ENCODE data around the gene LIMCH1.
"Not testable (repeated sequence)": the region's sequence is repeated elsewhere in the genome, so short reads cannot be mapped to it uniquely, and the experiment has no call there.

LIMCH1 gene

DNA sequence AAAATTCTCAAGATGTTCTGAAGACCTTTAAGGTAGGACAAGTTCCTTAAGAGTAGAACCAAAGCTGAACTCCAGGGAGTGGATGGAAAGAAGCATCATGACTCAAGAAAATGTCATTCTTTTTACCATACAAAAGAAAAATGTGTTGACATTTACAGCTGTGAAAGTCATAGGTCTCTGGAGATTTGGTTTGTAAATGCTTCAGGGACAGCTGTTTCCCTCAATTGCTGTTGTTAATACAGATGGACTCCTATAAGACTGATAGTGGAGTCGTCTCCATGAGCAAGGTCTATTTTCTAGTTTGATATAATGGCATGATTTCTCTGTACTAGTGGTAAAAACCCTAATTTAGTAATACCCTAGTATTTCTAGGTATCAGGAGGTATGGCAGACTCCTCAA lies 108.9 kb downstream of the LIMCH1 start:
- DNase-seq, result no peak

GRCh38 chr4:41647383-41647782 lies 109.4 kb downstream of the LIMCH1 start:
- no peak for DNase-seq

GRCh38 chr4:41651150-41651549 lies 113.2 kb downstream of the LIMCH1 start:
- DNase-seq, result not testable (repeated sequence)

- no peak for DNase-seq
Observed at GRCh38 chr4:41652971-41653370, 115.0 kb downstream of the LIMCH1 start.

DNA sequence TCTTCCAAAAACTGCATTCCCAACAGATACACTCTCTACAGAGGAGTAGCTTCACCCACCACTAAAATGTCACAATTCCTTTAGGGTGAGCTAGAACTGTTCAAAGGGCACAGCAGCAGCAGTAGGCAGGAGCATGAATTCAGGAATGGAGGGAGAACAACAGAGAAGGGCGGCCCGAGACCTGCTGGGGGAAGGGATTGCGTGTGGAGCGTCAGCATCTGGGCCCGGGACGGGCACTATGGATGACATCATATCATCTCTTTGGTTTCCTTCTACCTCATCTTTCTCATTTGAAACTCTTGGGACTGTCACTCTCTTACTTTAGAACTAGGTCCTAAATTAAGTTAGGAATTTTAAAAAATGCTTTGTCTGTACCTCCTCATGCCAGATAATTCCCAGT lies 115.6 kb downstream of the LIMCH1 start:
- DNase-seq, result no peak

DNA sequence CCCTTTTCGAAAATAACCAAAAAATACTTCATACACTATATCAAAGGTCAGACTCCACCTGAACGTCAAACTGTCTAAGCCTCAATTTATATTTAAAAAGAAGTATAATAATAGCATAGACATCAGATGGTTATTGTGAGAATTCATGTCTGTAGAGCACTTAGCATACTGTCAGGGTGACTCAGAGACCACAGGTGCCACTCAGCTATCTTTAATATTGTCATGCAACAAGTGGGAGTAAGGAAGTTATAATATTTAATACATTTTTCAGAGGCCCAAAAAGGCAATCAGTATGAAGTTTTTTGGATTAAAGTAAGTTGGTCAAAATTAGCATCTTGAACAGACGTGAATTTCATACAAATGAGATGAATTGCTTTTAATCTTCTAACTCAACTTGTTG lies 117.2 kb downstream of the LIMCH1 start:
- no peak for DNase-seq

- DNase-seq, result no peak
Observed at GRCh38 chr4:41656106-41656505, 118.1 kb downstream of the LIMCH1 start.

GRCh38 chr4:41656572-41657520 lies 118.9 kb downstream of the LIMCH1 start:
- DNase-seq, result no peak

- DNase-seq, result no peak
Observed at GRCh38 chr4:41657561-41657960, 119.6 kb downstream of the LIMCH1 start.

GRCh38 chr4:41658163-41658562 lies 120.2 kb downstream of the LIMCH1 start:
- no peak for DNase-seq

DNA sequence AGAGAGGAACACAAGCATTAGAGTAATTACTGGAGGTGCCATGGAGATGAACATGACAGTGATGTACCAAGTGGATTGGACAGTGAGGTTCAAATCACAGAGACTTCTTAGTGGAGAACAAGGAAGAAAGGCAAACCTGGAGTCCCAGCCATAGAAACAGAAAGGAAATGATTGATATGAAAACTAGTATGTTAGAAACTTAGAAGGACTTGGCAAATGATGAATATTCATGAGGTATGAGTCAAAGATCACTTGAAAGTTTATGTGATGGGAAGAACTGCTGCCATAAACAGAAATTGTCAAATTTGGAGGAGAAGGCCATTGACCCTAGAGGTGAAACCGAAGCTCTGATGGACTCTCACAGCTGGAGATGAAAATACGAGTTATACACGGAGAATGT lies 122.4 kb downstream of the LIMCH1 start:
- DNase-seq, result no peak

DNA sequence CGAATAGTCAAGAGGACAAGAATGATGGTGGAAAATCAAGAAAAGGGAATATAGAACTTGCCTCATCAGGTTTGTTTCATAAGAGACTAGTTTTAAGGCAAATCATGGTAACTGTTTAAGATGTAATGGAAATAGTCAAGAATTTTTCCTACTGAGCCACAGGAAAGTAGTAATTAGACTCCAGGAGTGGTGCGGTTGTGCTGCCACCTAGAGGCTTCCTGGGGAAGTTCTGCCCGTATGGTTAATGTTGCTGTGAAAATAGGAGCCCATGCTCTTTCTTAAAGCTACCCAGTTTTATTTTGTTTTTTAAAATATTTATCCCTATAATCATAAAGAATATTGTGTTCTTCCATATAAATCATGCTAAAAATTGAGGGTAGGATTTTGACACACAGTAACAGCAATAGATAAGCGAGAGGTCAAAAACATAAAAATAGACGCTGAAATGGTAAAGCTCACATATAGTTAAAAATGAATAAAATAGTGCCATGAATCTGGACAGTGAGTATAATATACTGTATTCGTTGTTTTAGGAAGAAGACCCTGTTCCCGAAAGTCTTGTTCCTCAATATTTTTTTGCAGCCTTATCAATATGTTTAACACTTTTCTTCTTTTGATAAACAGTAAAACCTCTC lies 123.6 kb downstream of the LIMCH1 start:
- peak; percentile 24 for DNase-seq

DNA sequence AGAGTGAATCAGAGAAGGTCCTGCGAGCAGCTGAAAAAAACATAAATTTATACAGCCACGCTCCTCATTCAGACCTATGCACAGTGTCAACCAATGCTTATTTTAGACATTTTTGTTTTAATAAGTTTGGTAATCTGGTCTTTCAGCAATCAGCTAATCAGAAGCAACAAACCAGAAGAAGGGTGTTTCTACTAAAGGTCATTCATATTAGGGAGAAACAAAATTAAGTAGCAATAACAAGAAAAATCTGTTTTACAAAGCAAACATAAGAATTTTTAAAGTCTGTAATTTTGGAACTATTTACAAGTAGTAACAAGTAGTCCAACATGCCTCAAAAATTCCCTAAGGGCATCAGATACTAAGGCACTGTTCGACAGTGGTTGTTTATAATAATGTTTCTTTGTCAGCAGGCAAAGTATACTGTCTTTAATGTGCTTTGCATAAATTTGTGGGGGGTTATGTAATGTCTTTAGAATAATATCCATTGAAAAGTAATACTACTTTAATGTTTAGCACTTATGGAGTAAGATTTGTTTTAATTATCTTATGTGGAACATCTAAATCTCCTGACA lies 127.8 kb downstream of the LIMCH1 start:
- DNase-seq, result no peak

DNA sequence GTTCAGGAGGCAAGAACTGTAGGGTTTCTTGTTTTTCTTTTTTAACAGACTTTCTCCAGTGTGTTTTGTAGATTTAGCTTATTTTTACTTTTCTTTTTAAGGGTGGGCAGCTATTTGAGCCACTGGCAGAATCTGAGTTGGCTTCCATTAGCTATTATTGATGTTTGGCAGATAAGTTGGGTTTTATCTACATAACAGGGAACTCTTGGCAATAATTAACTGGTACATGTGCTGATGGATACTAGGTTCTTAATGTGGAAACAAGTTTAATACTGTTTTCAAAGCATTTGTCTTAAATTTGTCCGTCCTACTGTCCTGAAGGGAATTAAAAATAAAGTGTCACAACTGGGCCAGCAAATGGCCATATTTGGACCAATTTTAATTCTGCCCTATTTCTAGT lies 130.1 kb downstream of the LIMCH1 start:
- no peak for DNase-seq

- no peak for DNase-seq
Observed at GRCh38 chr4:41670530-41670929, 132.6 kb downstream of the LIMCH1 start.

GRCh38 chr4:41670982-41671381 lies 133.0 kb downstream of the LIMCH1 start:
- no peak for DNase-seq

DNA sequence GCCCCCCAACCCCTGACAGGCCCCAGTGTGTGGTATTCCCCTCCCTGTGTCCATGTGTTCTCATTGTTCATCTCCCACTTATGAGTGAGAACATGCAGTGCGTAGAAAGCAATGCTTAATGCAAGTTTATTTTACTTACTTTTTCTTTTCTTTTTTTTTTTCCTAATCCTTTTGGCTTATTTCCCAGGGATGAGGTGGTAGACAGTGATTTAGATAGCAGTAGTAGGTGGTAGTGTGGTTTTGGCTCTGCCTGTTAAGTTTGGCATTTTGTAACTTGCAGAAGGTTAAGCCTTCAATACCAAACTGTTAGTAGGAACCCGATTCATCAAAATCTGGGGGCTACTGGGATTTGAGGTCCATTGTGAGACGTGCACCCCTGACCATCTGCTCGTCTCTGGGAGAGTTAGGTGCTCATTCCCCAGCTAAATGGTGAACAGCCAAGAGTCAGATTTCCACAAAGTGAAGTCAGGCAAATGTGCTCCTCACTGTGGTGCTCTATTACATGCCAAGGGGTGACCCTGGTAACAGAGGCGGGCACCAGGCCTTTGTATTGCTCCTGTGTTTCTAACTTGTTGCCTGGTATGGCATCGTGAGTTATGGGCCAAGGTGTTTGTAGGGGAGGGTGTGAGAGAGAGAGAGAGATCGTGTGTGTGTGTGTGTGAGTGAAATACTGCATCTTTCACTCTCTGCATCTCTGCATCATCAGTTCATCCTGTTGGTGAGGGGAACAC lies 140.3 kb downstream of the LIMCH1 start:
- no peak for DNase-seq

GRCh38 chr4:41678951-41679350 lies 141.0 kb downstream of the LIMCH1 start:
- DNase-seq, result no peak

GRCh38 chr4:41679991-41680390 lies 142.0 kb downstream of the LIMCH1 start:
- DNase-seq, result no peak

GRCh38 chr4:41681054-41681453 lies 143.1 kb downstream of the LIMCH1 start:
- DNase-seq, result no peak

- no peak for DNase-seq
Observed at GRCh38 chr4:41683326-41683725, 145.4 kb downstream of the LIMCH1 start.

DNA sequence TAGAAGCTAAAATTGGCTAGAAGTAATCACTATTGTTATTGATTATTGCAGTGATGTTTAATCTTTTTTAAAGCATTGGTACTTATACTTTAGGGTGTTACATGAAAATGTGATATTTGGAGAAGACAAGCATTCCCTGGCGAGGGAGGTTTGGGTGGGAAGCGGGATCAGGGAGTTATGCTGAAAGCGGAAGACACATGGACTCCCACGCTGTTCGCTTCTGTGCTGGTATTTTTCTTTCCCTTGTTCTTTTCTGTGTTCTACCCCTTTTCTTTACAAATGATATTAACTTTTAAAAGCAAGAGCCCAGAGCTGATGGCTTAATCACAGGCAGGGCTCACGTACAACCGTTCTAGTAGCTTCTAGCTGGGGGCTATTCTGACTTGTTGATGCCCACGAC lies 148.9 kb downstream of the LIMCH1 start:
- DNase-seq, result no peak

DNA sequence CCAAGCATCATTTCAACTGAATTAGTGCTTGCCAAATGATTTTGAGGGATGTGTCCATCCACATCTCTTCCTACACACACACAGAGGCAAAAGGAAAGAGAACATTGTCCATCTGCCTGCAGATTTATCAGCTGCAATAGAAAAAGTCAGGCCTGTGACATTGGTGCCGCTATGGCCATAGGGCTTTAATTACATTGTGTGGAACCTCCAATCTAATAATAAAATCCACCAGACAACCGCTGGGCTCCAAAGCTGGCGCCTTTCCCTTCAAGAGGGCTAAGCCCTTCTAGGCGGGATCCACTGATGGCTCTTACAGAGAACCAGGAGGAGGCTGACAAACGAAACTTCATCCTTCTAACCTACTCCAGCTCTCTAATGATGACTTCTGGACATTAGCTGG lies 150.0 kb downstream of the LIMCH1 start:
- DNase-seq, result no peak

Data from CD4-positive, alpha-beta T cell treated with Interleukin-21 for 1 hour (primary cell).